HFF-Myc (cell line): ENCODE results near the gene C1orf216.

Experiments
- DNase-seq: peaks from one replicate; pipeline ENCODE4 v3.0.0-alpha.2; 2011; ENCODE audit warnings: low read depth; ENCODE audit errors: extremely low read depth
- H3K4me3 ChIP-seq: replicated peaks from 2 replicates; pipeline ENCODE4 v1.5.1; 2011; ENCODE audit warnings: low read depth, mild to moderate bottlenecking, control low read depth, low read length
- TF ChIP-seq, protein P1 (sequence below): IDR thresholded peaks from 2 replicates; pipeline ENCODE4 v1.5.1; 2012; ENCODE audit warnings: mild to moderate bottlenecking, low read depth, low read length, control low read depth; ENCODE audit errors: missing control alignments

The C1orf216 gene

DNA sequence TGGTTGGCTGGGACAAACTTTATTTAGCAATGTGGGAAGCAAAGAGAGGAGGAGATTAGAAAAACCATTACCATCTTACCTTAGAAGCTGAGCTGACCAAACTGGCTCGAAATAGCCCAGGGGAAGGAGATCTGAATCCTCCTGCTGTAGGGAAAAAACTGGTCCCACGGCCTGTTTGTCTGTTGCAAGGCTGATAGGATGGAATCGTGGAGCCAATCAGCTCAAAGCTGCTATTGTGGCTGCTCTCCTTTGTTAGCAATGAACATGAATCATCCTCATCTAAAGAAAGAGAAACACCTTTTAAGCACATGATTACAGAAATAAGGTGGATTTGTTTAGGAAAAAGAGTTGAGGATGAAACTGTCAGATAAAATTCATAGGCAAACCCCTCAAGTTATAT lies 29.6 kb upstream of the C1orf216 start:
- TF ChIP-seq, protein P1, sequence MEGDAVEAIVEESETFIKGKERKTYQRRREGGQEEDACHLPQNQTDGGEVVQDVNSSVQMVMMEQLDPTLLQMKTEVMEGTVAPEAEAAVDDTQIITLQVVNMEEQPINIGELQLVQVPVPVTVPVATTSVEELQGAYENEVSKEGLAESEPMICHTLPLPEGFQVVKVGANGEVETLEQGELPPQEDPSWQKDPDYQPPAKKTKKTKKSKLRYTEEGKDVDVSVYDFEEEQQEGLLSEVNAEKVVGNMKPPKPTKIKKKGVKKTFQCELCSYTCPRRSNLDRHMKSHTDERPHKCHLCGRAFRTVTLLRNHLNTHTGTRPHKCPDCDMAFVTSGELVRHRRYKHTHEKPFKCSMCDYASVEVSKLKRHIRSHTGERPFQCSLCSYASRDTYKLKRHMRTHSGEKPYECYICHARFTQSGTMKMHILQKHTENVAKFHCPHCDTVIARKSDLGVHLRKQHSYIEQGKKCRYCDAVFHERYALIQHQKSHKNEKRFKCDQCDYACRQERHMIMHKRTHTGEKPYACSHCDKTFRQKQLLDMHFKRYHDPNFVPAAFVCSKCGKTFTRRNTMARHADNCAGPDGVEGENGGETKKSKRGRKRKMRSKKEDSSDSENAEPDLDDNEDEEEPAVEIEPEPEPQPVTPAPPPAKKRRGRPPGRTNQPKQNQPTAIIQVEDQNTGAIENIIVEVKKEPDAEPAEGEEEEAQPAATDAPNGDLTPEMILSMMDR: no peak
- H3K4me3 ChIP-seq: no peak overlapping the region
- DNase-seq: no peak

GRCh38 chr1:35745124-35745730 lies 26.5 kb upstream of the C1orf216 start:
- TF ChIP-seq, protein P1: no peak
- no peak overlapping the region for H3K4me3 ChIP-seq
- no peak for DNase-seq

DNA sequence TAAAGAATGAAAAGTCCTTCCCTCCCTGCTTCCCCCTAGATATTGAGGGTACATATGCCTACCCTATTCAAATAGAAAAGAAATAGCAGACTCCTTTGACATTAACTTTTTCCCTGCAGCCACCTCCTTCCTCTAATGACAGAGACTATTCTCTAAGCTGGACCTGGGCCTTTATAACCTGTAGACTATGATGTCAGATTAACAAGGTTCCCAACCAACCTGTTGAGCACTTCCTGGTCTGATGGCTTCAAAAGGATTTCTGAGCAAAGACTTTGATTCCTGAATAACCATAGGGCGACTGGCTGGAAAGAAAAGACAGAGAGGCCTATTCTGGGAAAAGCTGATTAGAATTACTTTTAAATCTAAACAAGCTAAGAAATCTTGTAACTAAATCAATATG lies 18.4 kb upstream of the C1orf216 start:
- DNase-seq: no peak
- TF ChIP-seq, protein P1: no peak
- H3K4me3 ChIP-seq: no peak overlapping the region

GRCh38 chr1:35727434-35728040 lies 8.9 kb upstream of the C1orf216 start:
- DNase-seq: no peak
- H3K4me3 ChIP-seq: no peak overlapping the region
- TF ChIP-seq, protein P1: no peak

DNA sequence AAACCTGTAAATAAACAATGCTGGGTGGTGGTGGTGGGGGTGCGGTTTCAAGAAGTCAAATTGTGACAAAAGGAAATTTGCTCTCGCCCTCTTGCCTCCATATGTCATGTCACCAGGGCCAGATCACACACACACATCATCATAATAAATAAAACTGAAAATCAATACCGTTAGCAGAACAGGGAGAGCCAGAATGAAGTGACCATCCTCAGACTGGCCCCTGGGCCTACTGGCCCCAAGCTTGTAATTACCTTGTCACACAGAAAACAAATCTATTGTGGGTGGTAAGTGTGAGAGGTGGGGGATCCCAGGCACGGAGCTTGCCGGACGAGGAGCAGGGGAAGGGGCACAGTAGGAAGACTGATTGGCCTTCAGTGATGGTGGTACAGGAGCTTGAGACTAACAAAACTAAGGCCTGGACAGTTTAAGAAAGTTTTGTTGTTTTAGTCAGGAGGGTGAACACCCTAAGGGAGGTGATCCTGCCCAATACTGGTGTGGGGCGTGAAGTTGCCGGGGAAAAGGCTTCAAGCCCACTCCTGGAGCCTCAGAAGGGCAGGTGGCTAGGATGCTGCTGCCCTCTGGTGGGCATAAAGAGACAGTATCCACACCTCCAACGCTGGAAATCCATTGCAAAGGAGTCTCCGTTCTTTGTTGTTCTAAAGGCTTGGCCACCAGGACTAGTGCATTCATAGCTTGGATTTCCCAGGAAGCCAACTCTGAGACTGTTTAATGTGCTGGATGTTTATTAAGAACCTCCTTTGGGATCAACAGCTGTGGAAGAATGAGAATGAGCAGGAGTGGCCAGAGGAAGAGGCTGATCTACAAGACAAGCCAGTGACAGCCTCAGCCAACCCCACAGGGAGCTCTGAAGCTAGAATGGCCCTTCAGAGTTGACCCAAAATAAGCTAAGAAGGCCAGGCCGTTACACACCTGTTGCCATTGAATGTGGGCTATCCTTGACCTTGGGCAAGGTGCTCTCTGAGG lies 8.1 kb upstream of the C1orf216 start:
- no peak for DNase-seq
- no peak overlapping the region for H3K4me3 ChIP-seq
- TF ChIP-seq, protein P1: peak; percentile 90

DNA sequence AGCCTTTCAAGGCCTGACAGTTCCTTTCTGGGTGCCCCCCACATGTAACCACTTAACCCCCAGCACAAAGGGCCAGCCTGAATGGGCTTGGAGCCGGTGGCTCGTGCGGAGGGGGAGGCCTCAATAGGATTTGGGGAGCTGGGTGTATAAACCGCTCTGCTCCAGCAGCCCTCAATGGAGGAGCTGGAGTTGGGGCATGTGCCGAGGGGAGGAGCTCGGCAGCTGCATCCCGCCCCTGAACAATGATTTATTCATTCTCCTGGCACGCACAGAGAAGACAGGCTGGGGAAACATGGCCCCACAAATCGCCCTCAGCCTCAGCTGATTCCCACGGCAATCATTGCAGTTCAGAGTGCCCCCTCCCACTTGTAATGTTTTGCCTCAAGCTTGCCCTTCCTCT lies 6.9 kb upstream of the C1orf216 start:
- TF ChIP-seq, protein P1: no peak
- H3K4me3 ChIP-seq: no peak overlapping the region
- DNase-seq: no peak
